ENCODE measurements around the gene PIK3C2A. TPM values are rescaled to one million over a fixed set of nuclear protein-coding genes. Genes with fewer than 3 reads are reported as not detected.

PIK3C2A gene
- total and polyA plus RNA-seq, 2 donors (not counting 3 experiments of a cell fraction or from before 2014, with no cell fraction given) = 33.7 to 142 TPM

DNA sequence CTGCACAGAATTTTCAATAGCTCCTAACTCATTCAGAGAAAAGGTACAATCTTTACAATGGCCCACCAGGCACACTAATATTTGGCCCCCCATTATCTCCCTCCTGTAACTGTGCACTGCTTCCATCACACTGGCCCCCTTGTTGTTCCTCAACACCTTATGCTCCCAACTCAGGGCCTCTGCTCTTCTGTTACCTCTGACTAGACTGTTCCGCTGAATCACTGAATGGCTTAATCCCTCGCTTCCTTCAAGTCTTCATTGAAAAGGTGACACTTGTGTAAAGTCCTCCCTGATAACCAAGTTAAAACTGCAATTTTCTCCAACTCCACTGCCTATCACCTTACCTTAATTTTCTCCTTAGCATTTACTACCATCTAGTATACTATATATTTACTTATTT is 21.8 kb downstream of the PIK3C2A start:
- Histone ChIP-seq H3K9me3 (replicated peaks; ENCODE audit: control insufficient read depth, insufficient read depth, low read length) (no peaks in the 10 kb centered on the region), H3K36me3 (ENCODE audit: control insufficient read depth in 2 of 2, extremely low read depth in 1 of 2, insufficient read depth in 2 of 2, low read length in 2 of 2) (peaks cover 7 to 8% of the 10 kb centered on the region in 2 experiments), H3K4me2 (ENCODE audit: insufficient read depth, low read length) (no peak overlapping the region), H3K4me3 (replicated peaks in 1 of 3; ENCODE audit: insufficient read depth in 1 of 3, low read depth in 1 of 3, low read length in 3 of 3) (no peak overlapping the region), H3K79me2 (ENCODE audit: control insufficient read depth, insufficient read depth, low read length) (peaks cover 70% of the 10 kb centered on the region), H3K9me1 (replicated peaks; ENCODE audit: control insufficient read depth, extremely low read depth, insufficient read depth, low read length) (no peaks in the 10 kb centered on the region), H3K27ac (ENCODE audit: insufficient read depth, low read depth, low read length) (no peak overlapping the region), H2AFZ (ENCODE audit: low read depth, low read length) (no peak overlapping the region), H4K20me1 (replicated peaks; ENCODE audit: control insufficient read depth, extremely low read depth, insufficient read depth, low read length) (peaks cover 4% of the 10 kb centered on the region), H3K9ac (replicated peaks; ENCODE audit: extremely low read depth, insufficient read depth, low read length) (no peak overlapping the region), H3K27me3 (ENCODE audit: control insufficient read depth in 2 of 2, insufficient read depth in 2 of 2, low read length in 2 of 2) (no peaks in the 10 kb centered on the region), H3K4me1 (ENCODE audit: control insufficient read depth, extremely low read depth, insufficient read depth, low read length) (no peaks in the 10 kb centered on the region)
- POLR2A ChIA-PET = no interaction called here
- DNase-seq (ENCODE audit: low read depth, low spot score) (no peak), FAIRE-seq (no peak)
- dilution Hi-C loops (cut with MboI; ENCODE audit: extremely low pct_ligation_motif_present, low sequenced_read_pairs) = no loop called here
- TF ChIP-seq POLR2AphosphoS5 (IDR thresholded peaks at IDR 0.05; ENCODE audit: insufficient read depth, low read depth, low read length) = no peak
- TF ChIP-seq FOS (IDR thresholded peaks at IDR 0.05; ENCODE audit: borderline replicate concordance, insufficient read depth, low read length) = no peak
- no peak for TF ChIP-seq POLR2A (IDR thresholded peaks at IDR 0.05; ENCODE audit: low read depth, low read length)
- no TSS peak for BruUV-seq (replicated peaks)
- CTCF ChIA-PET = no interaction called here
- intact Hi-C loops (cut with micrococcal nuclease) = loop anchor here (2.0 kb wide), 1 partner anchor 15 kb away; no protein-coding TSS in a partner anchor

DNA sequence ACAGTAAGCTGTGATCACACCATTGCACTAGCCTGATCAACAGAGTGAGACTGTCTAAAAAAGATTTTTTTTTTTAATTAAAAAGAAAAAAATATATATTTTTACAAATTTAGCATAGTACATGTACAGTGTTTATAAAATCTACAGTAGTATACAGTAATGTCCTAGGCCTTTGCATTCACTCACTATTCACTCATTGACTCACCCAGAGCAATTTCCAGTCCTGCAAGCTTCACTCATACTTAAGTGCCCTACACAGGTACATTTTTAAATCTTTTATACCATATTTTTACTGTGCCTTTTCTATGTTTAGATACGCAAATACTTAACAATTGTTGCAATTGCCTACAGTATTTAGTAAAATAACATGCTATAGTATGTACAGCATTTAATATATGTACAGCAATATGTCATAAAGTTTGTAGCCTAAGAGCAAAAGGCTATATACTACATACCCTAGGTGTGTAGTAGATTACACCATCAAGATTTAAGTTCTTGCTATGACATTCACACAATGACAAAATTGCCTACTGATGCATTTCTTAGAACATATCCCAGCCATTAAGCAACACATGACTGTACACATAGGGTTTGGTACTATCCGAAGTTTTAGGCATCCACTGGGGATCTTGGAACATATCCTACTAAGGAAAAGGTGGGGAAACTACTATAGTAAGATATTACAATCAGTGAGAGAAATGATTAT is 22.8 kb downstream of the PIK3C2A start:
- intact Hi-C loops (cut with micrococcal nuclease) (loop anchor here (2.0 kb wide), 1 partner anchor 16 kb away; no protein-coding TSS in a partner anchor), dilution Hi-C loops (cut with MboI; ENCODE audit: extremely low pct_ligation_motif_present, low sequenced_read_pairs) (no loop called here)
- Histone ChIP-seq H3K4me3 (replicated peaks in 1 of 3; ENCODE audit: insufficient read depth in 1 of 3, low read depth in 1 of 3, low read length in 3 of 3) (no peak overlapping the region), H3K4me1 (ENCODE audit: control insufficient read depth, extremely low read depth, insufficient read depth, low read length) (no peaks in the 10 kb centered on the region), H3K79me2 (ENCODE audit: control insufficient read depth, insufficient read depth, low read length) (peaks cover 74% of the 10 kb centered on the region), H3K4me2 (ENCODE audit: insufficient read depth, low read length) (no peak overlapping the region), H3K36me3 (ENCODE audit: control insufficient read depth in 2 of 2, extremely low read depth in 1 of 2, insufficient read depth in 2 of 2, low read length in 2 of 2) (peaks cover 7 to 8% of the 10 kb centered on the region in 2 experiments), H2AFZ (ENCODE audit: low read depth, low read length) (no peak overlapping the region), H3K27me3 (ENCODE audit: control insufficient read depth in 2 of 2, insufficient read depth in 2 of 2, low read length in 2 of 2) (no peaks in the 10 kb centered on the region), H4K20me1 (replicated peaks; ENCODE audit: control insufficient read depth, extremely low read depth, insufficient read depth, low read length) (peaks cover 4% of the 10 kb centered on the region), H3K27ac (ENCODE audit: insufficient read depth, low read depth, low read length) (no peak overlapping the region), H3K9me1 (replicated peaks; ENCODE audit: control insufficient read depth, extremely low read depth, insufficient read depth, low read length) (no peaks in the 10 kb centered on the region), H3K9me3 (replicated peaks; ENCODE audit: control insufficient read depth, insufficient read depth, low read length) (no peaks in the 10 kb centered on the region), H3K9ac (replicated peaks; ENCODE audit: extremely low read depth, insufficient read depth, low read length) (no peak overlapping the region)
- TF ChIP-seq, protein P1, sequence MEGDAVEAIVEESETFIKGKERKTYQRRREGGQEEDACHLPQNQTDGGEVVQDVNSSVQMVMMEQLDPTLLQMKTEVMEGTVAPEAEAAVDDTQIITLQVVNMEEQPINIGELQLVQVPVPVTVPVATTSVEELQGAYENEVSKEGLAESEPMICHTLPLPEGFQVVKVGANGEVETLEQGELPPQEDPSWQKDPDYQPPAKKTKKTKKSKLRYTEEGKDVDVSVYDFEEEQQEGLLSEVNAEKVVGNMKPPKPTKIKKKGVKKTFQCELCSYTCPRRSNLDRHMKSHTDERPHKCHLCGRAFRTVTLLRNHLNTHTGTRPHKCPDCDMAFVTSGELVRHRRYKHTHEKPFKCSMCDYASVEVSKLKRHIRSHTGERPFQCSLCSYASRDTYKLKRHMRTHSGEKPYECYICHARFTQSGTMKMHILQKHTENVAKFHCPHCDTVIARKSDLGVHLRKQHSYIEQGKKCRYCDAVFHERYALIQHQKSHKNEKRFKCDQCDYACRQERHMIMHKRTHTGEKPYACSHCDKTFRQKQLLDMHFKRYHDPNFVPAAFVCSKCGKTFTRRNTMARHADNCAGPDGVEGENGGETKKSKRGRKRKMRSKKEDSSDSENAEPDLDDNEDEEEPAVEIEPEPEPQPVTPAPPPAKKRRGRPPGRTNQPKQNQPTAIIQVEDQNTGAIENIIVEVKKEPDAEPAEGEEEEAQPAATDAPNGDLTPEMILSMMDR (IDR thresholded peaks at IDR 0.05; ENCODE audit: extremely low read depth in 1 of 2, insufficient read depth in 1 of 2, low read depth in 1 of 2, low read length in 2 of 2) = no peak
- TF ChIP-seq, protein P2, sequence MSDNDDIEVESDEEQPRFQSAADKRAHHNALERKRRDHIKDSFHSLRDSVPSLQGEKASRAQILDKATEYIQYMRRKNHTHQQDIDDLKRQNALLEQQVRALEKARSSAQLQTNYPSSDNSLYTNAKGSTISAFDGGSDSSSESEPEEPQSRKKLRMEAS (IDR thresholded peaks at IDR 0.05; ENCODE audit: insufficient read depth, insufficient read length) = no peak
- no peak for TF ChIP-seq MYC (IDR thresholded peaks at IDR 0.05; ENCODE audit: low read depth, low read length)
- TF ChIP-seq POLR2A (IDR thresholded peaks at IDR 0.05; ENCODE audit: low read depth, low read length) = no peak
- no peak for TF ChIP-seq FOS (IDR thresholded peaks at IDR 0.05; ENCODE audit: borderline replicate concordance, insufficient read depth, low read length)
- TF ChIP-seq JUN (IDR thresholded peaks at IDR 0.05; ENCODE audit: borderline replicate concordance, insufficient read depth, insufficient read length, low read depth) = no peak
- TF ChIP-seq POLR2AphosphoS5 (IDR thresholded peaks at IDR 0.05; ENCODE audit: insufficient read depth, low read depth, low read length) = no peak
- no peak for DNase-seq (ENCODE audit: low read depth, low spot score)
- FAIRE-seq = no peak
- POLR2A ChIA-PET = interaction anchor here (0.7 kb wide), 1 partner anchor 1090 kb away, joined by 3 read pairs; no protein-coding TSS in a partner anchor
- CTCF ChIA-PET = interaction anchor here (1.0 to 1.9 kb wide), 3 partner anchors 10 to 22 kb away, joined by 3 to 8 read pairs (median 4); no protein-coding TSS in a partner anchor
- no TSS peak for BruUV-seq (replicated peaks)
